LNCAP (cell line): Measurements from ENCODE around the gene AP3D1.

Source experiments
- TF ChIP-seq, protein P1 (sequence below): fragments of 450-650 bp; IDR thresholded peaks from 2 replicates; pipeline ENCODE4 v1.5.1; 2017; ENCODE audit warnings: mild to moderate bottlenecking

AP3D1 gene

DNA sequence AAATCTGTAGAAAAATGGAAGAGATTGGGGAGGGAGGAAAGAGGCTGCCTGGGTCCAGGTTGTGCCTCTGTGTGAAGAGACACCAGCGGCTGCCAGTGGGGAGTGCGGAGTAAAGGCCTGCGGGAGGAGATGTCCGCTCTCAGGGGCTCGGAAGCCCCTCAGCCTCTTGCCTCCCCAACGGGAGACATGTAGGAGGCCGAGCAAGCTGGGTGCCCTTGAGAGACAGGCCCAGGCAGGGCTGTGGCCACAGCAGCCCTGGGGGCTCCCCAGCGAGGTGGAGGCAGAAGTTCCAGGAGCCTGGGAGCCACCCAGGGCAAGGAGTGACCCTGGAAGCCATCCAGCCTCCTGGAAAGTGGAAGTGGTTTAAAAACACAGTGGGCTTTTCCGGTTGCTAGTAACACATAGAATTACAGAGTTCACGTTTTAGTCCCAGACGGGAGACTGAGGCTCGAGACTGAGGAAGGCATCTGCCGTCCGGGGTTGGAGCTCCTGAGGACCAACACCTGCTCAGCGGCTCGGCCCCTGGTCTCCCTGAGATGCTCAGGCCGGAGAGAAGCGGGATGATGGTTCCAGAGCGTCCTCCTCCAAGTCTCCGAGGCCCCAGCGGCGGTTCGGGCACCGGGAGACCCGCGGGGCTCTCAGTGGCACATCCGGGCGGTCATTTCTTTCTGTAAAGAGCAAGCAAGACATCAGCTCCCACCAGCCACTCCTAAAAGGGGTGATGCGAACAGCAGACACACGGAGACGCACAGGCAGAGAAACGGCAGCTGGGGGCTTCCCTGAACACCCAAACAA, 78.4 kb downstream of the AP3D1 start:
- TF ChIP-seq, protein P1, sequence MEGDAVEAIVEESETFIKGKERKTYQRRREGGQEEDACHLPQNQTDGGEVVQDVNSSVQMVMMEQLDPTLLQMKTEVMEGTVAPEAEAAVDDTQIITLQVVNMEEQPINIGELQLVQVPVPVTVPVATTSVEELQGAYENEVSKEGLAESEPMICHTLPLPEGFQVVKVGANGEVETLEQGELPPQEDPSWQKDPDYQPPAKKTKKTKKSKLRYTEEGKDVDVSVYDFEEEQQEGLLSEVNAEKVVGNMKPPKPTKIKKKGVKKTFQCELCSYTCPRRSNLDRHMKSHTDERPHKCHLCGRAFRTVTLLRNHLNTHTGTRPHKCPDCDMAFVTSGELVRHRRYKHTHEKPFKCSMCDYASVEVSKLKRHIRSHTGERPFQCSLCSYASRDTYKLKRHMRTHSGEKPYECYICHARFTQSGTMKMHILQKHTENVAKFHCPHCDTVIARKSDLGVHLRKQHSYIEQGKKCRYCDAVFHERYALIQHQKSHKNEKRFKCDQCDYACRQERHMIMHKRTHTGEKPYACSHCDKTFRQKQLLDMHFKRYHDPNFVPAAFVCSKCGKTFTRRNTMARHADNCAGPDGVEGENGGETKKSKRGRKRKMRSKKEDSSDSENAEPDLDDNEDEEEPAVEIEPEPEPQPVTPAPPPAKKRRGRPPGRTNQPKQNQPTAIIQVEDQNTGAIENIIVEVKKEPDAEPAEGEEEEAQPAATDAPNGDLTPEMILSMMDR = no peak

DNA sequence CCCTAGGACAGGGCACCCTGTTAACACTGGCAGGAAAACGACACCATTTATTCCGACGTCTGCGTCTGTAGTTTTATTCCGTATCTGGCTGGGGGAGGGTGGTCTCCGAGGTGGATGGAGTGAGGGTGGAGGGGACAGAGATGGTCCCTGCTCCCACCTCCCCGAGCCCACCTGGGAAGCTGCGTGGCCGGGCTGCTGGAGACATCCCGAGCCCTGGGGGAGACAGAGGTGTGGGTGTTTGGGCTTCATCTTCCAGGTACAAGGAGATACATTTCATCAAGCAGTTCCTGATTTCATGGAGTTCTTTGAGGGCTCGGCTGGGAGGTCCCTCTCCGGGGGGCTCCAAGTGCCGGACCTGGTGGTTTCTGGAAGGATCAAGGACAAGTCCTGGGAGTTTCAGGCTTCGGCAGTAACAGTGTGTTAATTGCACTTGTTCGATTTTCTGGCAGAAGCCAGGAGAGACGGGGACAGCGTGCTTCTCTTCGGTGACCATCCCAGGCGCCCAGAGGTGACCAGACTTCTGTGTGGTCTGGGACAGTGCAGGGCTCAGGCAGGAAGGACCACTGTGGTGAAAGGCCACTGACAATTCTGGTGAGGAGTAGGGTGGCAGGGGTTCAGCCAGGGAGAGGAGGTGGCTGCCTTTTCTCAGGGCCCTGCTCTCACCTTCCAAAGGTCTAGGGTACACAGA, 80.2 kb downstream of the AP3D1 start:
- TF ChIP-seq, protein P1 = no peak

DNA sequence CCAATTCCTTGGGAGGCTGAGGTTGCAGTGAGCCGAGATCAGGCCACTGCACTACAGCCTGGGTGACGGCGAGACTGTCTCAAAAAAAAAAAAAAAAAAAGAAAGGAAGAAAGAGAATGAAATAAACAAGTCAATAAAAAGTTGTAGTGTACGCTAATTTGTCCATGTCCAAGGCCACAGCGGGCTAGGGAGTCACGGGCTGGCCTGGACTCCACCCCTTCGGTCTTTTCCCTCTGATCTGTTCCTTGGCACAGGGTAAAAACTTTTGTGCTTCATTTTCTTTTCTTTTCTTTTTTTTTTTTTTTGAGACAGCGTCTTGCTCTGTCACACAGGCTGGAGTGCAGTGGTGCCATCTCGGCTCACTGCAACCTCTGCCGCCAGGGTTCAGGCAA, 80.9 kb downstream of the AP3D1 start:
- TF ChIP-seq, protein P1 = no peak

DNA sequence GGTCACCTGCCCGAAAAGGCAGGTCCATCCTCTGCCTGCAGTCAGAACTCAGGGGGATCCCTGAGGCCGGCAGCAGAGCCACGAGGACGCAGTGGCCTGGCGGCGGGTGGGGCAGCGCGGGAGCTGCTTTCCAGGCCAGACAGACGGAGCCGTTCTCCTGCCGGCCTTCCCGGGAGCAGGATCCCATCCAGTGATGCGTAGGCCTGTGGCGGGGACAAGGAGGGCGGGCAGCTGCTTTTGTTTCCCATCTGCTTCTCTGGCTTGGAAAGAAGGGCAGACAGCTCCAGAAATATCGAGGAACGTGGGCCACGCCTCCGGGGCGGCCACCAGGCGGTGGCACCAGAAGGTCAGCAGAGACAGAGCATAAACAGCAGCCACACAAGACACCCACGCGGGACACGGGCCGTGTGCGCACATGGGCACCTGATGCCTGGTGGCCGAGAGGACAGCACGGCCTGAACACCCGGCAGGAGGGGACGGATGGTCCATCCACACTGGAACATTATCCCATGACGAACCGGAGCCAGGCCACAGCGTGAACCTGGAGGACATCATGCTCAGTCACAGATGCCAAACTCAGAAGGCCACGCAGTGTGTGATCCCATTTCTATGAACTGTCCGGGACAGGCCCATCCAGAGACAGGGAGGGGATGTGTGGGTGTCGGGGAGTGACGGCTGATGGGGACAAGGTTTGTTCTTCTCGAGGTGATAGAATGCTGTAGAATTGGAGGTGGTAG, 86.4 kb downstream of the AP3D1 start:
- TF ChIP-seq, protein P1 = no peak

DNA sequence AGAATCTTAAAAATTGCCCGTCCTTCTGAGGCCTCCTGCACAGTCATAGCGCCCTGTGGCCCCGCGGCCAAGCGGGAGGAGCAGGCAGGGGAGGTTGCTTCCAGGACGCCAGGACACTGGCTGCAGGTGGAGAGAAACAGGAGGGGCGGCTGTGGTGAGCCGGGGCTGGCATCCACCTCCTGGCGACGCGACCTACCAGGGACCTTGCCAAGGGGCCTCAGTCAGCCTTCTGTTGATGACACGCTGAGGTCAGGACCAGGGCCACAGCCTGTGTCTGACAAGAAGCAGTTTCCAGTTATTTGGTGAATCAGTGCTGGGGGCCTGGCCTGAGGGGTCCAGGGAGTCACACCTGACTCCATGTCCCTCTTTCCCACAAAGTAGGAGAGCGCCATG, 87.0 kb downstream of the AP3D1 start:
- TF ChIP-seq, protein P1 = no peak

DNA sequence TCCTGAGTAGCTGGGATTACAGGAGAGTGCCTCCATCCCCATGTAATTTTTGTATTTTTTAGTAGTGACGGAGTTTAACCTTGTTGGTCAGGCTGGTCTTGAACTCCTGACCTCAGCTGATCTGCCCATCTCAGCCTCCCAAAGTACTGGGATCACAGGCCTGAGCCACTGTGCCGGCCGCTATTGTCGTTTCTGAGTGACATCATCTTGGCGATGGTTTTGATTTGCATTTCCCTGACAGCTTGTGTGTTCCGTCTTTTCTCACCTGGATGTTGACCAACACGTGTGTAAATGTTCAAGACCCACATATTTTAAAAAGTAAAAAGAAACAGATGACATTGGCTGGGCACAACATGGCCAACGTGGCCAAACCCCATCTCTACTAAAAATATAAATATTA, 87.5 kb downstream of the AP3D1 start:
- TF ChIP-seq, protein P1 = no peak

DNA sequence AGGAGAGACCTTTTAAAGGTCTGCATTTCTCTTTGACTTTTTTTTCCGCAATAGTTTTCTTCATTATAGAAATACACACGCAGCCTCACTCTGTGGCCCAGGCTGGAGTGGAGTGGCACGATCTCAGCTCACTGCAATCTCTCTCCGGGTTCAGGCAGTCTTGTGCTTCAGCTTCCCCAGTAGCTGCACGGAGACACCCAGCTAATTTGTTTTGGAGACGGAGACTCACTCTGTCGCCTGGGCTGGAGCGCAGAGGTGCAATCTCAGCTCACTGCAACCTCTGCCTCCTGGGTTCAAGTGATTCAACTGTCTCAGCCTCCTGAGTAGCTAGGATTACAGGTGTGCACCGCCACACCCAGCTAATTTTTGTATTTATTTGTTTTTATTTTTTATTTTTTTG, 88.6 kb downstream of the AP3D1 start:
- TF ChIP-seq, protein P1 = no peak
